Heart left ventricle (tissue), 16 donors: ENCODE data around the gene UBE2E2. TPM values are rescaled to one million over a fixed set of nuclear protein-coding genes. Genes with fewer than 3 reads are reported as not detected.

Experiments
- ATAC-seq, 4 donors: fragments of 200-7000 bp; cut with Tn5 transposase; one replicate each; pipeline ENCODE4 v1.9.1; 2020 to 2022; ENCODE audit warnings: moderate library complexity in 4 of 4, mild to moderate bottlenecking in 3 of 4, moderate number of reproducible peaks in 1 of 4
- DNase-seq, 5 donors: peaks; one replicate each; pipeline ENCODE4 v3.0.0-alpha.2; 2020
- H3K27ac ChIP-seq, 12 donors: fragments of 200-600 bp; sonication (generic) in 4 of 12; one replicate each; pipeline versions ENCODE4 v1.5.0 to v1.8.0; 2016 to 2022; ENCODE audit warnings: mild to moderate bottlenecking in 2 of 12
- H3K27me3 ChIP-seq, 9 donors: fragments of 200-600 bp; sonication (generic) in 2 of 9; one replicate each; pipeline versions ENCODE4 v1.5.1 to v1.8.0; 2016 to 2022; ENCODE audit warnings: mild to moderate bottlenecking in 3 of 9
- H3K36me3 ChIP-seq, 9 donors: fragments of 200-600 bp; sonication (generic) in 2 of 9; one replicate each; pipeline versions ENCODE4 v1.5.0 to v1.8.0; 2018 to 2022; ENCODE audit warnings: mild to moderate bottlenecking in 2 of 9
- H3K4me1 ChIP-seq, 12 donors: fragments of 200-600 bp; sonication (generic) in 4 of 12; one replicate each; pipeline versions ENCODE4 v1.5.0 to v1.8.0; 2016 to 2022; ENCODE audit warnings: mild to moderate bottlenecking in 3 of 12
- H3K4me3 ChIP-seq, 12 donors: fragments of 200-600 bp; sonication (generic) in 4 of 12; one replicate each; pipeline versions ENCODE4 v1.5.0 to v1.8.0; 2017 to 2022; ENCODE audit warnings: mild to moderate bottlenecking in 9 of 12, moderate library complexity in 4 of 12
- H3K9me3 ChIP-seq, 12 donors: fragments of 200-600 bp; sonication (generic) in 4 of 12; one replicate each; pipeline versions ENCODE4 v1.5.0 to v1.8.0; 2016 to 2022; ENCODE audit warnings: mild to moderate bottlenecking in 1 of 12
- POLR2A ChIP-seq, 2 donors: fragments of 450-650 bp; IDR thresholded peaks; one replicate each; pipeline ENCODE4 v1.6.1; 2017; ENCODE audit warnings: antibody characterized with exemption in 2 of 2, mild to moderate bottlenecking in 2 of 2, moderate library complexity in 2 of 2
- WGBS, 4 donors: extraction: QIAGEN DNeasy Blood & Tissue Kit in 2 of 4; methylation state at CpG; one replicate each; pipeline versions ENCODE4 v1.1.5 to v1.1.7; 2013 to 2018; 5-methylcytosine and 5-hydroxymethylcytosine counted together
- intact Hi-C, 10 donors: fragments of 100-400 bp; cut with DNase I; formaldehyde crosslinking; loops; one replicate each; pipeline versions ENCODE4 v1.11.1 to v1.14.2; 2022
- long read RNA-seq, 3 donors: library from polyadenylated mRNA; unstranded; transcript quantifications; one replicate each; pipeline ENCODE4 v2.0.0, GENCODE V29; 2020 to 2021
- polyA plus RNA-seq, 2 donors: library from polyadenylated mRNA; stranded (reverse); fragments of 200-250 nt; gene quantifications; one replicate each; pipeline ENCODE4 v1.2.3, GENCODE V29; 2013
- total RNA-seq, 9 donors: library from RNA; depleted of rRNA in 2 of 9; stranded (reverse); fragments of >200 nt in 2 of 9; fragmentation: NEBNext Ultra II Directional in 3 of 9; extraction: Animal tissue kit (Norgen Biotek cat#: 25700) in 3 of 9; gene quantifications; one replicate each; pipeline versions ENCODE4 v1.1.0 to v1.2.4, GENCODE V29; 2016 to 2023
- TF ChIP-seq, protein P1 (sequence below), 12 donors: fragments of 200-600 bp; sonication (generic) in 4 of 12; IDR thresholded peaks; one replicate each; pipeline versions ENCODE4 v1.5.0 to v1.8.0; 2018 to 2022; ENCODE audit warnings: antibody characterized with exemption in 12 of 12, mild to moderate bottlenecking in 5 of 12
- donor health status: ischemic (EF 13 %, LVEDD 7.1; RV severe dilation, severe dysfunction).
- donor health status: healthy with polysubstance abuse.
- donor health status: DM: no; HTN: yes; CAD: no.
- donor health status: DM: no; HTN: no; CAD: no.
- donor health status: ischemic (EF 25% LVEDD 6.9; RV normal size, moderate dysfunction).
- donor health status: ischemic (EF 25% LVEDD 5.7; RV mildly dilated, moderate dysfunction).
- donor health status: healthy.
- donor health status: DM: yes; HTN: yes; CAD: no.
- donor health status: ischemic (EF 35%, LVEDD 5.7; RV mildly dilated, moderate dysfunction).
- donor health status: nonischemic (EF 11% LVEDD 7.7; RV severe dilation, severe dysfunction).
- donor health status: DM: yes; HTN: yes; CAD: no.
- donor health status: PGD.
- donor health status: ischemic (EF 29% LVEDD 5.4; RV normal size, mild dysfunction).
- donor health status: nonischemic (EF 23%, LVEDD 6.1; RV moderate dilation, normal function).

Gene UBE2E2
- total RNA-seq = 10 to 100 TPM; 35.4 to 63.9 (median 56.3) TPM
- polyA plus RNA-seq = 10 to 100 TPM; 21.9 to 29.6 TPM
- long read RNA-seq, donor 1, partial matches to known transcripts = 4 of 5 reads
- long read RNA-seq, donor 1, other reads (novel, unspliced or antisense) = 0 of 5 reads
- long read RNA-seq, donor 2, partial matches to known transcripts = 9 of 12 reads
- long read RNA-seq, donor 2, other reads (novel, unspliced or antisense) = 3 of 12 reads
- long read RNA-seq, donor 3, partial matches to known transcripts = 7 of 10 reads
- long read RNA-seq, donor 3, other reads (novel, unspliced or antisense) = 3 of 10 reads

- Histone ChIP-seq H3K4me3 (peak within 1 kb of the TSS; percentile 77 to 98 (median 90)), H3K27ac (peak within 1 kb of the TSS; percentile 37 to 93 (median 87)), H3K4me1 (peaks cover 0 to 34% (median 19%) of the 10 kb centered on the region in 12 donors), H3K9me3 (no peaks in the 10 kb centered on the region), H3K27me3 (no peaks in the 10 kb centered on the region), H3K36me3 (no peaks in the 10 kb centered on the region)
- intact Hi-C loops = loop anchor here in 2 of 10 donors (5.0 to 10.0 kb wide), 2 partner anchors 412 to 604 kb away; partner anchors contain the start of gene UBE2E1 (in 1 of the 2)
- WGBS, 4 donors = 1 to 2% (median 1%) methylated on average over 29 to 101 of the region's 101 CpGs
- DNase-seq (peak in 4 of 5 donors; percentile 78 to 86 (median 83)), ATAC-seq (peak; percentile 57 to 93 (median 85))
- TF ChIP-seq, protein P1, sequence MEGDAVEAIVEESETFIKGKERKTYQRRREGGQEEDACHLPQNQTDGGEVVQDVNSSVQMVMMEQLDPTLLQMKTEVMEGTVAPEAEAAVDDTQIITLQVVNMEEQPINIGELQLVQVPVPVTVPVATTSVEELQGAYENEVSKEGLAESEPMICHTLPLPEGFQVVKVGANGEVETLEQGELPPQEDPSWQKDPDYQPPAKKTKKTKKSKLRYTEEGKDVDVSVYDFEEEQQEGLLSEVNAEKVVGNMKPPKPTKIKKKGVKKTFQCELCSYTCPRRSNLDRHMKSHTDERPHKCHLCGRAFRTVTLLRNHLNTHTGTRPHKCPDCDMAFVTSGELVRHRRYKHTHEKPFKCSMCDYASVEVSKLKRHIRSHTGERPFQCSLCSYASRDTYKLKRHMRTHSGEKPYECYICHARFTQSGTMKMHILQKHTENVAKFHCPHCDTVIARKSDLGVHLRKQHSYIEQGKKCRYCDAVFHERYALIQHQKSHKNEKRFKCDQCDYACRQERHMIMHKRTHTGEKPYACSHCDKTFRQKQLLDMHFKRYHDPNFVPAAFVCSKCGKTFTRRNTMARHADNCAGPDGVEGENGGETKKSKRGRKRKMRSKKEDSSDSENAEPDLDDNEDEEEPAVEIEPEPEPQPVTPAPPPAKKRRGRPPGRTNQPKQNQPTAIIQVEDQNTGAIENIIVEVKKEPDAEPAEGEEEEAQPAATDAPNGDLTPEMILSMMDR (IDR thresholded peaks at IDR 0.05) = no peak
- peak in 1 of 2 donors; percentile 64 for TF ChIP-seq POLR2A (IDR thresholded peaks at IDR 0.05)
These were observed at the start of gene UBE2E2 for GRCh38 chr3:23202921-23203707. Gene UBE2E2, plus strand, starts transcription at chr3:23203327.

- intact Hi-C loops = no loop called here
- 20 to 64% (median 43%) methylated on average over 1 of the region's 1 CpG for WGBS, 4 donors
- H3K27me3 ChIP-seq = no peaks in the 10 kb centered on the region
- peaks cover 0 to 16% (median 1%) of the 10 kb centered on the region in 12 donors for H3K9me3 ChIP-seq
- H3K4me3 ChIP-seq = no peak overlapping the region
- no peaks in the 10 kb centered on the region for H3K4me1 ChIP-seq
- no peak for ATAC-seq
- DNase-seq = no peak
- H3K36me3 ChIP-seq = no peaks in the 10 kb centered on the region
- no peak overlapping the region for H3K27ac ChIP-seq
- no peak for TF ChIP-seq POLR2A (IDR thresholded peaks at IDR 0.05)
- TF ChIP-seq, protein P1 (IDR thresholded peaks at IDR 0.05) = no peak
These were observed 49.7 kb upstream of the UBE2E2 start for GRCh38 chr3:23153436-23153835.

DNA sequence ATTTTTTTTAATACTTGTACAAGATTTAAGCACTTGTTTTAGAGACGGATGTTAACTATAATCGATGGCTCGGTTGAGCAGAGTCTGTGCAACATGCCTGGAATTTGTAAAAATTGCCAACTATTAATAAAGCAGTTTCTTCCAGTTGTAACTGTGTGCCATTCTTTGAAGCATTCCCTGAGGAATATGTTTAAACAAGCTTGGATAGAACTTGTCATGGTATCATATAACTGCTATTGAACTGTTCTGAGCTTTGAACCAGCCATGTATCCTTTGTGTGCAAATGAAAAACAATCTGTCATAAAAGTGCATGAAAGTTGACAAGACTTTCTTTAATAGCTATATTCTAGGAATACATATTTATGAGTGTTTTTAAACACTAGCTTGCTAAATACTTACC, 45.8 kb upstream of the UBE2E2 start:
- Histone ChIP-seq H3K36me3 (no peaks in the 10 kb centered on the region), H3K27me3 (no peaks in the 10 kb centered on the region), H3K27ac (no peak overlapping the region), H3K4me3 (no peak overlapping the region), H3K4me1 (peaks cover 0 to 16% (median 0%) of the 10 kb centered on the region in 12 donors), H3K9me3 (peaks cover 0 to 16% (median 1%) of the 10 kb centered on the region in 12 donors)
- intact Hi-C loops = no loop called here
- TF ChIP-seq POLR2A (IDR thresholded peaks at IDR 0.05) = no peak
- TF ChIP-seq, protein P1 (IDR thresholded peaks at IDR 0.05) = no peak
- DNase-seq (no peak), ATAC-seq (no peak)
- WGBS, 4 donors = 73 to 83% (median 80%) methylated on average over 3 of the region's 3 CpGs

- DNase-seq = no peak
- WGBS, 4 donors = 6 to 20% (median 10%) methylated on average over 2 of the region's 2 CpGs
- Histone ChIP-seq H3K36me3 (no peaks in the 10 kb centered on the region), H3K9me3 (peaks cover 0 to 10% (median 1%) of the 10 kb centered on the region in 12 donors), H3K4me3 (no peak overlapping the region), H3K27me3 (no peaks in the 10 kb centered on the region), H3K27ac (peak overlapping the region in 2 of 12 donors; percentile 23 to 43), H3K4me1 (peaks cover 0 to 18% (median 0%) of the 10 kb centered on the region in 12 donors)
- intact Hi-C loops = no loop called here
- peak in 3 of 4 donors; percentile 38 to 88 (median 80) for ATAC-seq
- no peak for TF ChIP-seq POLR2A (IDR thresholded peaks at IDR 0.05)
- TF ChIP-seq, protein P1 (IDR thresholded peaks at IDR 0.05) = no peak
These were observed 43.2 kb upstream of the UBE2E2 start for GRCh38 chr3:23159929-23160328.
